GM12865 (cell line): Measurements from ENCODE around the gene RAD9A.

ENCODE experiments used
- DNase-seq: peaks from one replicate; pipeline ENCODE4 v3.0.0; 2010; ENCODE audit warnings: low read depth
- H3K4me3 ChIP-seq: 2 replicates; pipeline ENCODE4 v1.5.1; 2011; ENCODE audit warnings: mild to moderate bottlenecking, low read depth, low read length, control low read depth
- CTCF ChIP-seq: IDR thresholded peaks from 2 replicates; pipeline ENCODE4 v1.5.1; 2011; ENCODE audit warnings: low read length, control low read depth, low read depth, inconsistent platforms; ENCODE audit not compliant: insufficient read depth; ENCODE audit errors: missing control alignments

Gene RAD9A

GRCh38 chr11:67418476-67419281, 26.9 kb downstream of the RAD9A start:
- TF ChIP-seq CTCF = no peak
- H3K4me3 ChIP-seq = no peak overlapping the region
- DNase-seq = no peak

GRCh38 chr11:67419325-67420049, 27.7 kb downstream of the RAD9A start:
- DNase-seq = no peak
- TF ChIP-seq CTCF = no peak
- no peak overlapping the region for H3K4me3 ChIP-seq

GRCh38 chr11:67420147-67420645, 28.4 kb downstream of the RAD9A start:
- H3K4me3 ChIP-seq = peak overlapping the region; percentile 41

GRCh38 chr11:67420646-67421429, 29.1 kb downstream of the RAD9A start:
- no peak for TF ChIP-seq CTCF
- DNase-seq = peak; percentile 97
- peak overlapping the region; percentile 41 for H3K4me3 ChIP-seq

More at GRCh38 chr11:67420147-67420645, 28.4 kb downstream of the RAD9A start:
- TF ChIP-seq CTCF = no peak
- DNase-seq = no peak

- H3K4me3 ChIP-seq = no peak overlapping the region
- no peak for TF ChIP-seq CTCF
- no peak for DNase-seq
These were observed 29.7 kb downstream of the RAD9A start for GRCh38 chr11:67421430-67422031.

- TF ChIP-seq CTCF = no peak
- H3K4me3 ChIP-seq = no peak overlapping the region
- DNase-seq = no peak
These were observed 31.1 kb downstream of the RAD9A start for GRCh38 chr11:67422891-67423290.
